ENCODE measurements around the gene MAPK8IP3. TPM values are rescaled to one million over a fixed set of nuclear protein-coding genes. Genes with fewer than 3 reads are reported as not detected.

The MAPK8IP3 gene
- total and polyA plus RNA-seq, 9 of the 15 experiments (the other 6 are each of a cell fraction or from before 2014, with no cell fraction given), result 0.17 to 58.7 (median 16.7) TPM

GRCh38 chr16:1782408-1783264, 76.6 kb downstream of the MAPK8IP3 start, which contains the start of the genes NUBP2 and SPSB3:
NUBP2 (plus strand) TSS chr16:1782960; CDS start chr16:1783021, 61 bp downstream.
SPSB3 (minus strand) TSS chr16:1782571; CDS start chr16:1781483, 1,088 bp downstream.
- intact Hi-C loops (cut with micrococcal nuclease), result loop anchor here (5.0 kb wide), 1 partner anchor 170 kb away; the partner anchor contains the start of genes CRAMP1 and IFT140
- ChIA-PET POLR2A (interaction anchor here (0.6 to 2.3 kb wide), 17 partner anchors 8 to 1101 kb away, joined by 3 to 35 read pairs (median 4); partner anchors contain the start of genes EME2, MRPS34, NME3 and RPS2), CTCF (ENCODE audit: low intra/inter-chr PET ratio) (interaction anchor here (0.6 to 0.7 kb wide), 2 partner anchors 167 to 484 kb away, joined by 3 read pairs; no protein-coding TSS in a partner anchor)
- H3K36me3 ChIP-seq (ENCODE audit: control insufficient read depth, insufficient read depth, low read length), result peaks cover 51% of the 10 kb centered on the region; the same call in 1 of the 3 replicates
- BruUV-seq (replicated peaks), result no TSS peak
- no peaks in the 10 kb centered on the region for H3K9me3 ChIP-seq (replicated peaks; ENCODE audit: control insufficient read depth, insufficient read depth, low read depth, low read length)
- FAIRE-seq (peak; percentile 100), DNase-seq (ENCODE audit: extremely low read depth in 1 of 4, low spot score in 3 of 4) (peak; percentile 94 to 100 (median 96)), ATAC-seq (peak; percentile 93)
- peaks cover 53% of the 10 kb centered on the region for H3K79me2 ChIP-seq (ENCODE audit: control insufficient read depth, insufficient read depth, low read length)
- H2AFZ ChIP-seq (ENCODE audit: low read depth, low read length), result peak within 1 kb of the TSS; percentile 68
- H3K4me2 ChIP-seq (ENCODE audit: insufficient read depth, low read length), result peak within 1 kb of the TSS; percentile 98
- peak within 1 kb of the TSS; percentile 99 for H3K4me3 ChIP-seq
- no peaks in the 10 kb centered on the region for H3K27me3 ChIP-seq (ENCODE audit: control insufficient read depth in 2 of 2, insufficient read depth in 2 of 2, low read length in 2 of 2)
- H3K9ac ChIP-seq (ENCODE audit: insufficient read depth in 1 of 2, low read depth in 2 of 2, low read length in 2 of 2), result peak within 1 kb of the TSS; percentile 86 to 96
- peak within 1 kb of the TSS; percentile 78 for H3K27ac ChIP-seq (ENCODE audit: extremely low read depth, low read depth, low read length)
- WGBS (ENCODE audit: insufficient coverage, low coverage, missing lambda C conversion rate), result under 1% methylated on average over 64 of the region's 102 CpGs
- no peaks in the 10 kb centered on the region for H3K9me1 ChIP-seq (ENCODE audit: control insufficient read depth, insufficient read depth, low read length)
- H4K20me1 ChIP-seq (replicated peaks; ENCODE audit: control insufficient read depth, insufficient read depth, low read length), result peaks cover 3% of the 10 kb centered on the region; the same call in 1 of the 2 replicates
- H3K4me1 ChIP-seq (replicated peaks in 1 of 2; ENCODE audit: control insufficient read depth in 2 of 2, insufficient read depth in 2 of 2, low read length in 2 of 2), result peaks cover 4 to 84% of the 10 kb centered on the region in 2 experiments; a peak in 3 of 5 replicates
- in situ Hi-C loops (cut with MboI), result loop anchor here (5.0 kb wide), 1 partner anchor 150 kb away; no protein-coding TSS in a partner anchor
- TF ChIP-seq NR1H2 (CRISPR knock-in tag; IDR thresholded peaks at IDR 0.05), result no peak
- TF ChIP-seq ZC3H4 (CRISPR knock-in tag; IDR thresholded peaks at IDR 0.05; ENCODE audit: borderline replicate concordance), result no peak
- TF ChIP-seq TFAP4 (CRISPR knock-in tag; IDR thresholded peaks at IDR 0.05; ENCODE audit: borderline replicate concordance), result peak; percentile 81
- no peak for TF ChIP-seq ZKSCAN3 (CRISPR knock-in tag; IDR thresholded peaks at IDR 0.05)
- no peak for TF ChIP-seq SNAPC5 (CRISPR knock-in tag; IDR thresholded peaks at IDR 0.05)
- TF ChIP-seq HDAC3 (IDR thresholded peaks at IDR 0.05; ENCODE audit: borderline replicate concordance, partially characterized antibody), result no peak
- no peak for TF ChIP-seq HMG20B (CRISPR knock-in tag; IDR thresholded peaks at IDR 0.05)
- TF ChIP-seq RUNX1 (IDR thresholded peaks at IDR 0.05; ENCODE audit: low read depth), result no peak
- TF ChIP-seq BRF1 (IDR thresholded peaks at IDR 0.05; ENCODE audit: borderline replicate concordance, extremely low read depth, insufficient read length), result no peak
- TF ChIP-seq ZNF79 (CRISPR knock-in tag; IDR thresholded peaks at IDR 0.05; ENCODE audit: low read depth), result no peak
- TF ChIP-seq ZNF217 (CRISPR knock-in tag; IDR thresholded peaks at IDR 0.05), result no peak
- no peak for TF ChIP-seq ZBTB43 (CRISPR knock-in tag; IDR thresholded peaks at IDR 0.05)
- no peak for TF ChIP-seq TFE3 (CRISPR knock-in tag; IDR thresholded peaks at IDR 0.05)
- TF ChIP-seq CXXC5 (CRISPR knock-in tag; IDR thresholded peaks at IDR 0.05), result peak; percentile 89
- TF ChIP-seq SP2 (IDR thresholded peaks at IDR 0.05; ENCODE audit: extremely low read depth, low read depth, low read length, poor library complexity, severe bottlenecking), result peak; percentile 83
